Right atrium auricular region (tissue), 2 donors: ENCODE results near the gene GRIN2A. TPM values are rescaled to one million over a fixed set of nuclear protein-coding genes. Genes with fewer than 3 reads are reported as not detected.

ENCODE experiments used
- DNase-seq: peaks from one replicate; pipeline ENCODE4 v3.0.0-alpha.2; 2019; ENCODE audit warnings: low spot score
- H3K27ac ChIP-seq, 2 donors: fragments of 200-600 bp; sonication (generic); 1 replicate in 1 of 2; 2 replicates in 1 of 2; pipeline ENCODE4 v1.5.1; 2016 to 2019
- H3K27me3 ChIP-seq, 2 donors: fragments of 200-600 bp; sonication (generic); one replicate each; pipeline versions ENCODE4 v1.5.1 to v1.6.0; 2017 to 2019
- H3K36me3 ChIP-seq: fragments of 200-600 bp; sonication (generic); one replicate; pipeline ENCODE4 v1.5.1; 2016
- H3K4me1 ChIP-seq, 2 donors: fragments of 200-600 bp; sonication (generic); one replicate each; pipeline versions ENCODE4 v1.5.1 to v1.6.0; 2017 to 2019
- H3K4me3 ChIP-seq, 2 donors: fragments of 200-600 bp; sonication (generic); 1 replicate in 1 of 2; 2 replicates in 1 of 2; pipeline ENCODE4 v1.5.1; 2017 to 2019; ENCODE audit warnings: mild to moderate bottlenecking in 1 of 2, moderate library complexity in 1 of 2
- H3K9me3 ChIP-seq, 2 donors: fragments of 200-600 bp; sonication (generic); one replicate each; pipeline ENCODE4 v1.5.1; 2019
- total RNA-seq, 2 donors: library from RNA; depleted of rRNA; stranded (reverse); fragments of >200 nt; gene quantifications; one replicate each; pipeline ENCODE4 v1.1.0, GENCODE V29; 2016
- TF ChIP-seq, protein P1 (sequence below), 2 donors: fragments of 200-600 bp; sonication (generic); IDR thresholded peaks; one replicate each; pipeline ENCODE4 v1.5.1; 2019; ENCODE audit warnings: antibody characterized with exemption in 2 of 2

Gene GRIN2A
- total RNA-seq, 2 donors from 2014 or later: 3.8 to 7.4 TPM

DNA sequence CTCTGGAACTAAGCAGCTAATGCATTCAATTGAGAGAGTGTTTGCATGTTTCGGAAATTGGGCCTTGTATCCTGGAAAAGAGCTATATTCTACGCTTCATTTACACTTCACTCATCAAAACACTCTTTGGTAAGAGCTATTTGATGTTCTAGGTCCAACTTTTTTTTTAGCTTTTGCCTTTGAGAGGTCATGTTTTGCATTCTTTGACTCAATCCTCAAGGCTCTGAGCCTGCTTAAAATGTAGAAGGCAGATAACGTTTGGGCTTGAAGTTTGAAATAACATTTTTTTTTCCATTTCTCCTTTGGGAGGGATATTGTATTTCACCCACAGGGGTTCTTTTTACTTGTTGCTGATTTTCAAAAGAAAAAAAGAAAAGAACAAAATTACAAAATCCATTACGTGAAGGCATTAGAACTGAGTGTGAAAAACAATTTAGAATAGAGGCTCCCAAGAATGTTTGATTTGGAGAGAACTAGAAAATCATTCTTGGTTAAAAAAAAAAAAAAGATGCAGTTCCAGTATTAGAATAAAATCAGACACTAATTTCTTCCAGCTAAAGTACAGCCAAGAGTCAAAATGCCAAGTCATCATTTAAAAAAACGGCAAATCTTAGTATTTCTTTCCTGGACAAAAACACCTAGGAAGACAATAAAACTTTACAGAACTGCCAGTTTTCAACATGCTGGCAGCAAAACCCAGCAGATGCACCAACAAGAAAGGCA is 268.5 kb downstream of the GRIN2A start:
- TF ChIP-seq, protein P1, sequence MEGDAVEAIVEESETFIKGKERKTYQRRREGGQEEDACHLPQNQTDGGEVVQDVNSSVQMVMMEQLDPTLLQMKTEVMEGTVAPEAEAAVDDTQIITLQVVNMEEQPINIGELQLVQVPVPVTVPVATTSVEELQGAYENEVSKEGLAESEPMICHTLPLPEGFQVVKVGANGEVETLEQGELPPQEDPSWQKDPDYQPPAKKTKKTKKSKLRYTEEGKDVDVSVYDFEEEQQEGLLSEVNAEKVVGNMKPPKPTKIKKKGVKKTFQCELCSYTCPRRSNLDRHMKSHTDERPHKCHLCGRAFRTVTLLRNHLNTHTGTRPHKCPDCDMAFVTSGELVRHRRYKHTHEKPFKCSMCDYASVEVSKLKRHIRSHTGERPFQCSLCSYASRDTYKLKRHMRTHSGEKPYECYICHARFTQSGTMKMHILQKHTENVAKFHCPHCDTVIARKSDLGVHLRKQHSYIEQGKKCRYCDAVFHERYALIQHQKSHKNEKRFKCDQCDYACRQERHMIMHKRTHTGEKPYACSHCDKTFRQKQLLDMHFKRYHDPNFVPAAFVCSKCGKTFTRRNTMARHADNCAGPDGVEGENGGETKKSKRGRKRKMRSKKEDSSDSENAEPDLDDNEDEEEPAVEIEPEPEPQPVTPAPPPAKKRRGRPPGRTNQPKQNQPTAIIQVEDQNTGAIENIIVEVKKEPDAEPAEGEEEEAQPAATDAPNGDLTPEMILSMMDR (IDR thresholded peaks at IDR 0.05): no peak
- Histone ChIP-seq H3K36me3 (no peaks in the 10 kb centered on the region), H3K4me1 (peaks cover 0 to 15% of the 10 kb centered on the region in 2 donors), H3K9me3 (no peaks in the 10 kb centered on the region), H3K4me3 (no peak overlapping the region), H3K27ac (no peak overlapping the region), H3K27me3 (no peaks in the 10 kb centered on the region)
- DNase-seq: no peak

DNA sequence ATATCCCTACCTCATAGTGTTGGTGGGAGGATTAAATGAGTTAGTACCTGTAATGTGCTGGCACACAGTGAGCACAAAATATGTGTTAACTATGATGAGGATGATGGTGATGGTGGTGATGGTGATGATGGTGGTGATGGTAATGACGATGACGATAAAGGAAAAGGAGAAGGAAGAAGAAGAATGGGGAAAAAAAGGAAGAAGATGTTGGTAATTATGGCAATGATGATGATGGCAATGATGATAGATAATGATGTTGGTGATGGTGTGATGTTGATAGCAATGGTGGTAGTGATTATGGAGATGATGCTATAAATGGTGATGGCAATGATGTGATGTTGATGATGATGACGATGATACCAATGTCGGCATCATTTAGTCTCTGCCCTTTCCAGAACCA is 270.2 kb downstream of the GRIN2A start:
- H3K27me3 ChIP-seq: no peaks in the 10 kb centered on the region
- no peaks in the 10 kb centered on the region for H3K36me3 ChIP-seq
- H3K4me1 ChIP-seq: peaks cover 0 to 28% of the 10 kb centered on the region in 2 donors
- H3K9me3 ChIP-seq: no peaks in the 10 kb centered on the region
- TF ChIP-seq, protein P1 (IDR thresholded peaks at IDR 0.05): no peak
- no peak overlapping the region for H3K27ac ChIP-seq
- no peak for DNase-seq
- no peak overlapping the region for H3K4me3 ChIP-seq

DNA sequence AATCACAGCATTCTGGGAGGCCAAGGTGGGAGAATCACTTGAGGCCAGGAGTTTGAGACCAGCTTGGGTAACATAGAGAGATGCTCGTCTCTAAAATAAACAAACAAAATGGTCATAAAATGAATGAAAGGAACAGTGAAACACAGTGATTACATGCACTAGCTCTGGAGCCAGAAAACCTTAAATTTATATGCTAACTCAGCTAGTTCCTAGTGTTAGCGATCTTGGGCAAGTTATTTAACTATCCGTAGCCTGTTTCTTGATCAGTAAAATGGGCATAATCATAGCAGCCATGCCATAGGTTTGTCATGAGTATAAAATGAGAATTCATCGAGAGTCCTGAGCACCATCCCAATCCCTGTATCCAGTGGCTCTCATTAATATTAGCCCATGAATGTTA is 271.0 kb downstream of the GRIN2A start:
- Histone ChIP-seq H3K4me1 (peaks cover 0 to 28% of the 10 kb centered on the region in 2 donors), H3K36me3 (no peaks in the 10 kb centered on the region), H3K9me3 (no peaks in the 10 kb centered on the region), H3K27ac (no peak overlapping the region), H3K4me3 (no peak overlapping the region), H3K27me3 (no peaks in the 10 kb centered on the region)
- no peak for DNase-seq
- TF ChIP-seq, protein P1 (IDR thresholded peaks at IDR 0.05): no peak

DNA sequence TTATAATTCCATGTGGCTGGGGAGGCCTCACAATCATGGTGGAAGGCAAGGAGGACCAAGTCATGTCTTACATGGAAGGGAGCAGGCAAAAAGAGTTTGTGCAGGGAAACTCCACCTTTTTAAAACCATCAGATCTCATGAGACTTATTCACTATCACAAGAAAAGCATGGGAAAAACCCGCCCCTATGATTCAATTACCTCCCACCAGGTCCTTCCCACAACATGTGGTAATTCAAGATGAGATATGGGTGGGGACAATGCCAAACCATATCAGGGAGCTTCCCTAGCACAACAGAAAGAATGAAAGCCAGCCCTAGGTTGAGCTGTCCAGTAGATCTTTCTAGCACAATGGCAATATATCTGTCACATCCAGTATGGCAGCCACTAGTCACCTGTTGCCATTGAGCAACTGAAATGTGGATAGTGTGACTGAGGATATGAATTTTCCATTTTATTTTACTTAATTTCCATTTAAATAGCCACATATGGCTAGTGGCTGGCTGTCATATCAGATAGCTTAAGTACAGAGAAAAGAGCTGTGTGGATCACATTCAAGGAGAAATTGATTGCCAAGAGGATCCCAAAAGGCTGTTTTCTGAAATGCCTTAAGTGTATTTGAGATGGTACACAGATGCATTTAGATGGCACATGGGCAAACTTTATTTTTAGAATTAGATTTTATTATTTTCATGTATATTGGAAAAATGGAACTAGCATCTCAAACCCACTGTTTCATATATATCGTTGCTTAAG is 273.0 kb downstream of the GRIN2A start:
- Histone ChIP-seq H3K4me3 (no peak overlapping the region), H3K27me3 (no peaks in the 10 kb centered on the region), H3K27ac (no peak overlapping the region), H3K4me1 (peaks cover 0 to 23% of the 10 kb centered on the region in 2 donors), H3K9me3 (no peaks in the 10 kb centered on the region), H3K36me3 (no peaks in the 10 kb centered on the region)
- DNase-seq: no peak
- TF ChIP-seq, protein P1 (IDR thresholded peaks at IDR 0.05): no peak

DNA sequence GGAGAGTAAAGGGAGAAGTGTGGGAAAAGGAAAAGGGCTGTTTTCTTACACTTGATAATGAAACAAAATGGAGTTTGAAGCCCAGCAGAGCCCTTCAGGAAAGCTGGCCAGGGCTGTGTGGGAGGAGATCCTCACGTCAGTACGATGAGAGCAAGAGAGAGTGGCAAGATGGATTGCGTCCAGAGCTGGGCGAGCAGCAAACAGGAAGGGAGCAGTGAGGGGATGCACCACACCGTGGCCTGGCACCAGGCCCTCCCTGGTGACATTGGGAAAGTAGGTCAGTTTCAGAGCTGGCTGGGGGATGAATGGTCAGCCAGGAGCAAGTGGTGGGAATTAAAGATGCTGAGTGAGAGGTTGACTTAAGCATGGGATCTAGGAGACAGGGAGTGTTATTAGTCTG is 273.6 kb downstream of the GRIN2A start:
- no peaks in the 10 kb centered on the region for H3K27me3 ChIP-seq
- no peak for DNase-seq
- TF ChIP-seq, protein P1 (IDR thresholded peaks at IDR 0.05): no peak
- H3K36me3 ChIP-seq: no peaks in the 10 kb centered on the region
- no peak overlapping the region for H3K4me3 ChIP-seq
- H3K27ac ChIP-seq: peak overlapping the region in 1 of 2 donors; percentile 28
- H3K9me3 ChIP-seq: no peaks in the 10 kb centered on the region
- peaks cover 0 to 21% of the 10 kb centered on the region in 2 donors for H3K4me1 ChIP-seq
